Measurements from ENCODE around the gene RNASE9. TPM values are rescaled to one million over a fixed set of nuclear protein-coding genes. Genes with fewer than 3 reads are reported as not detected.

RNASE9 gene
- total RNA-seq, 4 donors from 2014 or later = not detected

DNA sequence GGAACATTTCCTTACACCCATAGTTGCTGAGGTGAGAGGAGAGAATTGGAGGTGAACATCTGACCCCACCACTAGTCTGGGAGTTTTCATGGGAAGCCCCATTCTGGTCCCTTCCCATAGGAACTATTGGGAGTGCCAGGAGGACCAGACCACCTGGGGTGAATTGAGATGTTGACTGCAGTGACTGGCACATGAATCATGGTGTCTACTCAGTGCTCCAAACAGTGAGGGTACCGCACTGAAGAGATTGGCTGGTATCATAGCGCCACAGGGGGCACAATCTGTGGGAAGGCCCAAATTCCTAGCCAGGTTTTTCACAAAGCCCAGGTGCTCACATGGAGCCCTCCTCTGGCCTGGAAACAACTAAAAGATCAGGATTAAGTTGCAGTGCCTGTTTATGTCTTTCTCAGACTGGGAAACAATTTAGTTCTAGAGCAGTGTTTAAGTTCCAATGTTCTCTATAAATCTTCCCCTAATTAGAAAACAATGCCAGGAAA lies 3.7 kb upstream of the RNASE9 start:
- no peak for DNase-seq
- intact Hi-C loops (cut with DNase I; ENCODE audit: low total_unique reads) = no loop called here
- TF ChIP-seq, protein P1, sequence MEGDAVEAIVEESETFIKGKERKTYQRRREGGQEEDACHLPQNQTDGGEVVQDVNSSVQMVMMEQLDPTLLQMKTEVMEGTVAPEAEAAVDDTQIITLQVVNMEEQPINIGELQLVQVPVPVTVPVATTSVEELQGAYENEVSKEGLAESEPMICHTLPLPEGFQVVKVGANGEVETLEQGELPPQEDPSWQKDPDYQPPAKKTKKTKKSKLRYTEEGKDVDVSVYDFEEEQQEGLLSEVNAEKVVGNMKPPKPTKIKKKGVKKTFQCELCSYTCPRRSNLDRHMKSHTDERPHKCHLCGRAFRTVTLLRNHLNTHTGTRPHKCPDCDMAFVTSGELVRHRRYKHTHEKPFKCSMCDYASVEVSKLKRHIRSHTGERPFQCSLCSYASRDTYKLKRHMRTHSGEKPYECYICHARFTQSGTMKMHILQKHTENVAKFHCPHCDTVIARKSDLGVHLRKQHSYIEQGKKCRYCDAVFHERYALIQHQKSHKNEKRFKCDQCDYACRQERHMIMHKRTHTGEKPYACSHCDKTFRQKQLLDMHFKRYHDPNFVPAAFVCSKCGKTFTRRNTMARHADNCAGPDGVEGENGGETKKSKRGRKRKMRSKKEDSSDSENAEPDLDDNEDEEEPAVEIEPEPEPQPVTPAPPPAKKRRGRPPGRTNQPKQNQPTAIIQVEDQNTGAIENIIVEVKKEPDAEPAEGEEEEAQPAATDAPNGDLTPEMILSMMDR (IDR thresholded peaks at IDR 0.05) = no peak
- no peak for TF ChIP-seq POLR2A (IDR thresholded peaks at IDR 0.05)
- no peaks in the 10 kb centered on the region for H3K27me3 ChIP-seq
- H3K9me3 ChIP-seq = no peaks in the 10 kb centered on the region
- no peaks in the 10 kb centered on the region for H3K36me3 ChIP-seq
- no peak overlapping the region for H3K4me3 ChIP-seq
- H3K27ac ChIP-seq = no peak overlapping the region
- no peaks in the 10 kb centered on the region for H3K4me1 ChIP-seq

DNA sequence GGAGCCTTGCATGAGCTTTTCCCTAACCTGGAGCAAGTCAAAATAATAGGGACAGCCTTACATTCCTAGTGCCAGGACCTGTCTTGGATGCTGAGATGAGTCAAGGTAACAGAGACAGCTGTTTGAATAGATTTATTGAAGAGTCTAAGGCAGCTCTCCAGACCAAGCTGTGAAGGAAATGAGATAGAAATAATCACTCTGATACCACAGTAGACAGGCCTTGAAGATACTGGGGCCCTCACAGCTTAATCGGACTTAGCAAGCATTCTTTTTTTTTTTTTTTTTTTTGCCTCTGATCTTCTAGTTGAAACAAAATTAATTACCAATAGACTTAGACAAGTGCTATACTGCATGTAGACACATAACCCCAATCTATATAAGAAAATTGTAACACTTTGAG lies 3.1 kb upstream of the RNASE9 start:
- no peaks in the 10 kb centered on the region for H3K36me3 ChIP-seq
- no peaks in the 10 kb centered on the region for H3K27me3 ChIP-seq
- H3K9me3 ChIP-seq = no peaks in the 10 kb centered on the region
- no peak for DNase-seq
- TF ChIP-seq POLR2A (IDR thresholded peaks at IDR 0.05) = no peak
- TF ChIP-seq, protein P1 (IDR thresholded peaks at IDR 0.05) = no peak
- H3K4me1 ChIP-seq = no peaks in the 10 kb centered on the region
- H3K27ac ChIP-seq = no peak overlapping the region
- no peak overlapping the region for H3K4me3 ChIP-seq
- intact Hi-C loops (cut with DNase I; ENCODE audit: low total_unique reads) = no loop called here

DNA sequence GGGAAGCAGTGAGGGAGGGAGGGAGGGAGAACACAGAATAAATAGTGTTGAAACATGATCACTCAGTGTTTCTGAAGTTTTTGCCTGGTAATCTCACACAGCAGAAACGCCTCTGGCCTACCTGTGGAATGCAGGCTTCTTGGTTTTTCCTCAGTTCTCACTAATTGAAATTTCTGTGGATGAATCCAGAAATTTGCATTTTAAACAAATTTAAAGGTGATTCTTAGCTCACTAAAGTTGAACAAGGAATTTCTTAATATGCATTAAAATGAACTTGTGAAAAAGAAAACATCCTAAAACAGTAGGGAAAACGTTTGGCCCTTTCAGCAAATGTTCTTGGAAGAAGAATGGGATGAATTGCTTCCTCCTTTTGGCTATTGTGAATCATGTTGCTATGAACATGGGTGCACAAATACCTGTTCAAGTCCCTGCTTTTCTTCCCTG lies 1.4 kb downstream of the RNASE9 start:
- no peak for DNase-seq
- intact Hi-C loops (cut with DNase I; ENCODE audit: low total_unique reads) = no loop called here
- Histone ChIP-seq H3K27ac (no peak overlapping the region), H3K4me1 (no peaks in the 10 kb centered on the region), H3K9me3 (no peaks in the 10 kb centered on the region), H3K36me3 (no peaks in the 10 kb centered on the region), H3K4me3 (no peak overlapping the region), H3K27me3 (no peaks in the 10 kb centered on the region)
- TF ChIP-seq POLR2A (IDR thresholded peaks at IDR 0.05) = no peak
- TF ChIP-seq, protein P1 (IDR thresholded peaks at IDR 0.05) = no peak

DNA sequence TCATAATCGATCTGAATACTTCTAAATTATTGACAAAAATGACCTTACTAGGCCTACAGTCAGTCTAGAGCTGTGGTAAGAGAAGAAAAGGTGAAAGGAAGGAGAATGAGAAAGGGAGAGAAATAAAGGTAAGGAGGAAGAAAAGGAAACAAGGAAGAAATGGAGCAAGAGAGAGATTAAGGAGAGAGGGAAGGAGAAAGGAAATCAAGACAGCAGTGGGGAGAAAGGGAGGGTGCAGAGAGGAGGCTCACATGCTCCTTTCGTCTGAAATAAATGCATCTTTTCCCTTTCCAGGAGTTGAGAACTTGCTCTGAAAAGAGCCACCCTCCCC lies 3.7 kb downstream of the RNASE9 start:
- Histone ChIP-seq H3K9me3 (no peaks in the 10 kb centered on the region), H3K36me3 (no peaks in the 10 kb centered on the region), H3K4me3 (no peak overlapping the region), H3K27me3 (no peaks in the 10 kb centered on the region), H3K4me1 (no peaks in the 10 kb centered on the region), H3K27ac (no peak overlapping the region)
- no peak for TF ChIP-seq POLR2A (IDR thresholded peaks at IDR 0.05)
- TF ChIP-seq, protein P1 (IDR thresholded peaks at IDR 0.05) = no peak
- DNase-seq = no peak
- intact Hi-C loops (cut with DNase I; ENCODE audit: low total_unique reads) = no loop called here

DNA sequence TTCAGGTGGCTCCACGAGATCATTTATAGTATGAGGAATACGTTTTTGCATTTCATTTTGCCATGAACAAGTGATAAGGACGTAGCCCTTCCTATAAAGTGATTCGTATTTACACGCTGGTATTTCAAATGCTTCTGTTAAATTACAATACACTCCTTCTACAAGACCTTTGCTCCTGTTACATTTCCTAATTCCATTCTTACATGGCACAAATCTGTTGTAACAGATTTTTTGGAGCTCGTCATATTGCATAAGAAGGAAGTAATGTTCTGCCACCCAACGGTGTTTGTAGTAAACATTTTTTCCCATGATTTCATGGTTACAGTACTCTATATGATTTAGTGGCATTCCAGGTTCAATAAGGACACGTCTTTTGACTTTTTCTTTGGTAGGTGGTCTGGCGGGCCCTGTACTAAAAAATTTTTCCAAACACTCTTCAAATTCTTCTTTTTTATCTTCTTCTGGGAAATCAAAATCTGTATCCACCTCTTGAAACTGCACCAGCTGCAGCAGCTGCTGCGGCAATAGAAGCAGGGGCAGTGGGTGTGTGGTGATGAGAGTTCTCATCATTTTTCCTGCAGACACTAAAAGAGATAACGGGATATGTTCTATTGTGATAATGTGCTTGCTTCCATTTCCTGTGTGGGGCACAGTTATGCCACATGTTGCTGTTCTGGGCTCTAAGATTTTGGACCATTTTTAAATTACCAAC lies 4.2 kb downstream of the RNASE9 start:
- no peaks in the 10 kb centered on the region for H3K9me3 ChIP-seq
- no peaks in the 10 kb centered on the region for H3K36me3 ChIP-seq
- no peak overlapping the region for H3K27ac ChIP-seq
- H3K27me3 ChIP-seq = no peaks in the 10 kb centered on the region
- no peaks in the 10 kb centered on the region for H3K4me1 ChIP-seq
- intact Hi-C loops (cut with DNase I; ENCODE audit: low total_unique reads) = no loop called here
- no peak for DNase-seq
- TF ChIP-seq, protein P1 (IDR thresholded peaks at IDR 0.05) = no peak
- no peak for TF ChIP-seq POLR2A (IDR thresholded peaks at IDR 0.05)
- no peak overlapping the region for H3K4me3 ChIP-seq
